Measurements from ENCODE around the gene MBL2. TPM values are rescaled to one million over a fixed set of nuclear protein-coding genes. Genes with fewer than 3 reads are reported as not detected.

Gene MBL2
- not detected in 2 replicates for total RNA-seq (2014; rRNA removed; shearing (Covaris generic))
- polyA plus RNA-seq (2014; cell fraction: nucleus; rRNA removed), result not detected in 2 replicates

DNA sequence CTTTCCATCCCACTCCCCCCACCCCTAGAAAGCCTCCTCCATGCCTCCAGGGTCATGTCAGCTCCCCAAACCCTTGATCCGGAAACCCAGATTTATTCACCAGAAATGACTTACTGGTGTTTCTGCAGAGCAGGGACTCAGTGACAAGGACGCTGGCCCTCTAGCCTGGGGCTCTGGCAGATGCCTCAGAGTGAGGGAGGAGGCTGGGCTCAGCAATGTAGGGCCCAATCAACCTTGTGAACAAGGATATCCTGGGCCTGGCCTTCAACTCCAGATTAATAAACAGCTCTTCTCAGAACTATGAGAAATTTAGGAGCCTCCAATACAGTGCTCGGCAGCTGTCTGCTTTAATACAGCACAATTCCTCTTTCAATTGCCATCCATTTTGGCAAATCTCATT lies at the start of gene MBL2:
Gene MBL2 (minus strand): TSS at position 162 of the 400 bp plus-strand sequence. CDS start 1,149 bp downstream, outside the sequence.
- DNase-seq (ENCODE audit: extremely low read depth, low read depth), result no peak

DNA sequence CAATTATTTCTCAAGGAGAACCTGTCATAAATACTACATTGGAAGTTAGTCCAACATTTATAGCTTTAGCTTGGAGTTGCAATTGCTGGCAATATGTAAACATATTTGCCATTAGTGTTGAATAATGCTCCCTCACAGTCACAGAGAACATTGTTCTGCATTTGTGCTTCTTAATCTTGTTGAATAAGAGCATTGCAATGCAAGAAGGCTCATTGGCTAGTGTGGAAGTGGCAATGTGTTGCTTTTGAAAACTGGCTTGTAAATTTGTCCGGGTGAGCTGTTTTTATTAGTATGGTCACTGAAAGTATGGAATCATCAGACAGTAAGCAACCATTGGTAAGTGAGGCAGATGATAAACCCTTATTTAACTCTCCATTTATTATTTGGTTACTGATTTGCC lies 47.7 kb upstream of the MBL2 start:
- DNase-seq (ENCODE audit: extremely low read depth, low read depth), result no peak

DNA sequence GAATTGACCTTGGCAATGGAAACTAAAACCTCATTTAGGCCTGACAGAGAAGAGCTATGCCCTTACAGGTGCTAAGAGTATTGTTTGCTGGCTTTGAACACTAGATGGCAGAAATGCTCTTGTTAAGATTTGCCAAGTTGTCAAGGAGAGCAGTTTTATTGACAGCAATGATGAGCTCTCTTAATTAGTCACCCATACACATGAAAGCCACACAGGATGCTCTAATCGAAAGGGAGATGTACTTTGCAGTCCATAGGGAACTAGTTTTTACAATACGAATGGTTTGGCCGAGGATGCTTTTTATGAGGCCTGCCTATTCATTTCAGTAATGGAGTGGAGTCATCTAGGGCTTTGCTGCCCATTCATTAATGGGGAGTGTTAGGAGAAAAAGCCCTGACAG lies 45.4 kb upstream of the MBL2 start:
- DNase-seq (ENCODE audit: extremely low read depth, low read depth), result peak; percentile 43

DNA sequence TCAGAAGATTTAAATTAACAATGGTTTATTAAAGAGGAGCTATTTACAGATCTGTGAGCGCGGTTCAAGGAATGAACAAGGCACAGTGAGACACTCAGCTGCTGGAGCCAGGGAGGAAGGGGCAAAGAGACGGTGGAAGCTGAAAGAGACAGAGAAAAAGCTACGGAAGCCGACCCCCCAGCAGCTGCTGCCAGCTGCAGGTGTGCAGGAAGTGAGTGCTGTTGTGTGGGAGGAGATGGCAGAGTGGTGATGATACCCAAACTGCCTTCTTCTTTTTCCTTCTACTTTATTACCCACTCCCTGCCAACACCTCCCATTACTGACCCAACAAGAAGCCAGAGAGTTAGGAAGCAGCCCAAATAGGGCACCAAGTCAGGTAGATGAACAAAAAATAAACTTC lies 41.9 kb upstream of the MBL2 start:
- DNase-seq (ENCODE audit: extremely low read depth, low read depth), result no peak

DNA sequence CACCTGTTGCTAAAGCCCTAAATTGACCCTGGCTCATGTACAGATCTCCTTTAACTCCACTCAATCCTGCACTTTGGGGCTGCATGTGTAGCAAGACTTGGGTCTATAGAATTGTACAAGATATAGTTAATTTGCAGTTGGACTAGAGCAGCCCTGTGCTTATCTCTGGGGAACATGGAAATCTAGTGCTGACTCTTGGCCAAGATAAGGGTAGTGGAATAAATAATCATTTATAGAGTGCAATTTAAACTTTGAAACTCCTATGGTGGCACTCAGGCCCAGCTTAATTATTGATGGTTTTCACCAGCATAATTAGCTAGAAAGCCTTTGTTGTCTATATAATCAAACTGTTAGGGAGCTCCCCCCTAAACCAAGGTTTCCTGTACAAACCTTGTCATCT lies 39.2 kb upstream of the MBL2 start:
- no peak for DNase-seq (ENCODE audit: extremely low read depth, low read depth)

DNA sequence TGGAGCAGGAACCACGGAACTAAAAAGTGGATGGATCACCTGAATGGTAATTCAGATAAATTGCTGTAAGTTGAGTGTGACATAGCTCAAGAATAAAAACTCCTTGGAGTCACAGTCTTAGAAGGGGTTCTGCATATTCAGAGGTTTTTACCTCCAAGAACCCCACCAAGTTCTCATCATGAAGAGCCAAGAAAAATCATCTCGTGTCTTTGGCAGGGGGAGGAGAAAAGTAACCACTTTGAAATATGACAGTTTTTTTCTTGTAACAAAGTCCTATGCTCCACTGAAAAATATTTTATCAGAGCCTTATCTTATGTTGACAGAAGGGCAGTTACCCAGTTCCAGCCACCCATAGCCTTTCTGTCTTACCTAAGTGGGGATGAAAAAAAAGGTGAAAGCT lies 38.2 kb upstream of the MBL2 start:
- no peak for DNase-seq (ENCODE audit: extremely low read depth, low read depth)

DNA sequence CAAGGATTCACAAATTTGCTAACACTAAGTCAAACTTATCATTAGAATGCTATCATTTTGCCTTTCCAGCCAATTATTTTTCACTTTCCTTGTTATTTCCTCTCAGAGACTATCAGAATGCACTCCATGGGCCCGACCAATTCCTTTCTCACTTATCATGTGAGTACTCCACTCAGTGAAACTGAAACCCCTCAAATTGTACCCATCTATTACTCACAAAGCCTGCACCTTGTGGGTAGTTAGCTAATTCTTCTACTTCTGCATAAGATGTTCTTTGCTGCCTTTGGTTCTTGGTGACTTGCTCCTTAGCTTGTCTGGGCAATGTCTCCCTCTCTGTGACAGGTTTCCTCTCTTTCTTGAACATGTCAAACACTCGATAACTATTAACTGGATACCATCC lies 35.2 kb upstream of the MBL2 start:
- no peak for DNase-seq (ENCODE audit: extremely low read depth, low read depth)

DNA sequence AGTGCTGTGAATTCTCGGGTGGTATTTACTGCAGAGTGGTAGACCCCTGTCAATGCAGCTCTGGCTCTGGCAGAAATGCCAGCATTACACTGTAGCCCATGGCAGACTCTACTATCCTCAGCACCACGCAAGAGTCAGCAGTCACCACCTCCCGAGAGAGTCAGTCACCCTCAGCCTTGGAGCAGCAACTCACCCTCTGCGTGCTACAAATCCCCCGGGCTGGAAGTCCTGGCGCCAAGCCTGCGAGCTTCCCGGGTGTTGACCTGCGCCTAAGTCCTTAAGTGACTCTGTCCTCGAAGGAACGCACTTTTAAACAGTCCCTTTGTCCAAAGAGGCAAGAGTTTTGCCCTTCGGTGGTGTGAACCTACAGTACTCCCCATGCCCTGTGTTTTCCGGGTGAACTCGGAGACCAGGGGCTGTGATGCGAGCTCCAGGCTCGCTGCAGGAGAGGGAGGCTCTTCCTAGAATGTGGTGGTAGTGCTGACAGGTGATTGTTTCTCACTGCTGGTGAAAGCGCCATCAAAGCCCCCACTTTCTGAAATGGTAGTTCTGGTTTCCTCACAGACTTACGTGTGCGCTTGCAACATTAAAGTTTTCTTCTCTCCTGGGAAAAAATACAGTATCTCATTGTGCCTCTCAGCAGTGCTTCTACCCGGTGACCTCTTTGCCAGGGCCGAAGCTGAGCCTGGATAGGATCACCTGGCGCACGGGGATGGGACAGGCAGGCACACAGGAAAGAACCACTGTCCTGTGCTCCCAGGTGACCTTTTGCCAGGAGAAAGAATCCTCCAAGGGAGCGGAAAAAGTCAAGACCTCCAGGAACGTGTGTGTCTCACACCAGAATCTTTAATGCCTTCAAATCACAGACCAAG lies 33.1 kb upstream of the MBL2 start:
- no peak for DNase-seq (ENCODE audit: extremely low read depth, low read depth)

DNA sequence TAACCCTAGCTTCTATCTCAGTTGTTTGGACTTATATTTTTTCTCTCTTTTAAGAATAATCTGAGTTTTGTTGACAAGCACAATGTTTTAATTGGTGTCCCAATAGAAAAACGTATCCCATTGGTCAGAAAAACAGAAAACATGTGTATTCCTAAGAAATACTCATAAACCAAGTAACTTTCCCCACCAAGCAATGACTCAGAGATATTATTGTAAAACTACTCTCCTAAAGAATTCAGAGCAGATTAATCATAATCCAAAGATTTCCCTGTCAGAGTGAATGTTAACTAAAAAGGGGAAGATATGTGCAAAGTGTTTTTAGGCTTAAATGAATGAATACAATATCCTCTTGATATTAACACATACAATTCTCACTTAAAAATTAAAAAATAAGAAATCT lies 29.4 kb upstream of the MBL2 start:
- DNase-seq (ENCODE audit: extremely low read depth, low read depth), result no peak

DNA sequence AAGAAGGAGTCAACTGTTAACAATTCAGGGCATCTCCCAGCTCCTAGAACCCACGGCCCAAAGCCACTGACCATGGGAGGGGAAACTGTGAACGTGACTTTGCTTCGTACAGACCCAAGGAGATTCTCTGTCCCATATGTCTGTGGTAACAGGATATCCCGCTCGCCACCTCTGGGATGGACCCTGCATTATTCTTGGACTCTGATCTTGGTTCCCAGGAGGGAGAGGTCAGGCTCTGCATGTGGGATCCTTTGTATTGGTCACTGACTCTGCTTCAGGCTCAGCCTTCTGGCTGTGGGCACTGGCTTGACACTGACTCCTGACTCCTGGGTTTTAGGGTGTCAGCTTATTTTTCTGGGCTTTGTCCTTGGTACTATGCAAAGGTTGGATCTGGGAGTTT lies 13.5 kb upstream of the MBL2 start:
- DNase-seq (ENCODE audit: extremely low read depth, low read depth), result no peak

DNA sequence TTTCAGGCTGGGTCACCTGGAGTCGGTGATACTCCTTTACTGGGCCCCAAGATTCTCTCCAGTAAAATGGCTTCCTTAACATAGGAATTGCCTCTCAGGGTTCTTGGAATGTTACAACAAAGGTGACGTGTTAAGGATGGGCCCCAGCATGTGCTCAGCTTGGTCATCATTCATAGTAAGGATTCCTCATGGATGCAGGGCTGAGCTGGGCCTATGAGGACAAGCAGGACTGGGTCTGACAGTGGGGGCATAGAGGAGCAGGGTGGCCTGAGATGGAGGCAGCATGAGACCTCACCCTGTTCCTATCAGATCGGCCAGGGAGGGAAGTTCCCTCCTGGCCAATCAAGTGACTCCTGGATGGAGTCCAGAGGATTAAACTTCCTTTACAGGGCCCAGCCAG lies 12.8 kb upstream of the MBL2 start:
- DNase-seq (ENCODE audit: extremely low read depth, low read depth), result no peak

DNA sequence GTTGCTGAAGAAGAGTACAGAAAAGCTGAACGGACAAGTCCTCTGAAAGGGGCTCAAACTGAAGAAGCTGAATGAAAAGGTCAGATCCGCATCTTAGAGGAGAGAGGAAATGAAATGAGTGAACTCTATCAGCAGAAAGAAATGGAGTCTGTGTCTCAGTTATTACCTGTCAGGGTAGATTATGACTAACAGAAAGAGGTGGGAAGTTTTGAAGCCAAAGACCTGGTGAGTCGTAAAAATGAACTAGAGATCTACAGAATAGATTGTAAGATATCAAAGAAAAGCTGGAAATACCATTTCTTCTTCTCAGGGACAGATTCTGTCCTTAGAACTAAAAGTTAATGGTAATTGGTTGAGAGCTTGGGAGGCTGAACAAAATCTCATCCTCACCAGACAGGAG lies 11.1 kb upstream of the MBL2 start:
- DNase-seq (ENCODE audit: extremely low read depth, low read depth), result no peak

DNA sequence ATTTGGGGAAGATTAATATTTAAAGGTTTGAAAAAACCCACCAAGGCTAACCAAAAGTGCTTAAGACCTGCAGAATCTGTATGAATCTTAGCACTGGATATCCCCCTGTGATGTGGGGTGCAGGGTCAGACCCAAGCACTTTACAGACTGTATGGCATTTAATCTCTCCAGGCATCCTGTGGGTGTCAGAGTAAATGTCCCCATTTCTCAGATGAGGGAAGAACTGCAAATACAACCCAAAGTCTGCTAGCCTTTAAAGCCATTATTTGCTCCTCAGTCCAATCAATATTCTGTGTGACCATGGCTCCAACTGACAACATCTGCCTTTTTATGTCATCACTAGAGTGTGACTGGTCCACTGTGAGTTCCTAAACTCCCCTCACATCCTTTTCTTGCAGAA lies 10.0 kb upstream of the MBL2 start:
- DNase-seq (ENCODE audit: extremely low read depth, low read depth), result no peak

DNA sequence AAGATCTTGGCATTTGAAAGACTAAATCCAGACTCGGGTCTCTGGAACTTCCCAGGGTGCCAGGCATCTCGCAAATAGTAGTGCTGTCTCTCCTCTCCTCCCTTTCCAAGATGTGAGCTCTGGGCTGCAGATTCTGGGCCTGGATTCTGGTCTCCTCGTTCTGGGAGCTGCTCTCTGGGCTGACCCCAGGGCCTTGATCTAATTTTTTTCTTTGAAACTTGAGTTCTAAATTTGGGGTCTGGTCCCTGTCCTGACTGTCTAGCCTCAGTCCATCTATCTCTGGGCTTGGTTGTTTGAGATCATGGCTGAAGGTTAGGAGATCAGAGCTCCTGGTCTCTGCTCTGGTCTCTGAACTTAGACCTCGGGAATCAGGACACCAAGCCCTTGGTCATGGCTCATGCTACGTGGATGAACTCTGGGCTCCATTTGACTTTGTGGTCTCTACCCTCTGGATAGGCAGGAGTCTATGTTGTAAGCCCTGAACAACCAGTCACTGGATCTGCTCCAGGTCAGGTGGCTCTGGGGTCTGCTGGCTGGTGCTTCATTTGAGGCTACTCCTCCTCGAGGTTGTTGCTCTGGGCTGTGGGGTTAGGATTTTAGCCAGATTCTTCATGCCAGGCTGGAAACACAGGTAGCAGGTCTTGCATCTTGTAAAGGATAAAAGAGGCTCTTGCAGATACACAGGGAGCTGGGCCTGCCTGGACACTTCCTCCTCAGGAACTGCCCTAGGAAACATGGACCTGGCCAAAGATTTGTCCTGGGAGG lies 8.0 kb upstream of the MBL2 start:
- no peak for DNase-seq (ENCODE audit: extremely low read depth, low read depth)

DNA sequence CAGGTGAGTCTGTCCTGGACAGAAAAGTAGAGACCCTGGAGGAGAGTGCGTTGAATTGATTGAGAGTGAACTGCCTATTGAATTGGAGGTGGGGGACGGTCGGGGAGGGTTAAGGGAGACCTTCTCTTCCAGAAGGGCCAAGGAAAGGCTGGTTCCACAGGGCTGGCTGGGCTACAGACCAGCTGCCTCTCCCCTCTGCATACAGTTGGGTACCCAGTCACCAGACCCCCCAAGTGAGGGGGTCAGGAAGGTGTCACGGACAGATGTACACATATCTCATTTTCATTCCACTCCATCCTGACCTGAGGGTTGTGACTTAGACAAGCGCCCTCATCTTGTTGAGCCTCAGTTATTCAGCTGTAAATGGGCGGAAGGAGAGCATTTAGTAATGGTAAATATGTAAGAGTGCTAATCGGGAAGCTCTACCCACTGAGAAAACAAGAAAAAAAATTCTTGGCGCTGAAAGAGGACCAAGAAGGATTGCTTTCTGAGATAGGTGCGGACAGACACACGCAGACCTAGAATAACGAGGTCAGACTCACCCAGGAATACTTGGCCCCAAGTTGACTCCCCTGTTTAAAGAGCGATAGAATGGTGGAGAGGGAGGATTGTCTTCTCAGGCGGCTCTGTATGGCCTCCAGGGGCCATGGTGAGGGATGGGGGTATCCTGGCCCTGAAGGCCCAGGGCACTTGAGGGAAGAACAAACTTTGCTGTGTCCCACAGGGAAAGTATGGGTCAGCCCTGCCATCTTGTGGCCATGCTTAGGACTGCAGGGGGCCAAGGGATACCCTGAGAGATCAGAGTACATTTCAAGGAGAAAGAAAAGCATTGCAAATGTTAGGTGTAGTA lies 7.2 kb upstream of the MBL2 start:
- DNase-seq (ENCODE audit: extremely low read depth, low read depth), result peak; percentile 56

DNA sequence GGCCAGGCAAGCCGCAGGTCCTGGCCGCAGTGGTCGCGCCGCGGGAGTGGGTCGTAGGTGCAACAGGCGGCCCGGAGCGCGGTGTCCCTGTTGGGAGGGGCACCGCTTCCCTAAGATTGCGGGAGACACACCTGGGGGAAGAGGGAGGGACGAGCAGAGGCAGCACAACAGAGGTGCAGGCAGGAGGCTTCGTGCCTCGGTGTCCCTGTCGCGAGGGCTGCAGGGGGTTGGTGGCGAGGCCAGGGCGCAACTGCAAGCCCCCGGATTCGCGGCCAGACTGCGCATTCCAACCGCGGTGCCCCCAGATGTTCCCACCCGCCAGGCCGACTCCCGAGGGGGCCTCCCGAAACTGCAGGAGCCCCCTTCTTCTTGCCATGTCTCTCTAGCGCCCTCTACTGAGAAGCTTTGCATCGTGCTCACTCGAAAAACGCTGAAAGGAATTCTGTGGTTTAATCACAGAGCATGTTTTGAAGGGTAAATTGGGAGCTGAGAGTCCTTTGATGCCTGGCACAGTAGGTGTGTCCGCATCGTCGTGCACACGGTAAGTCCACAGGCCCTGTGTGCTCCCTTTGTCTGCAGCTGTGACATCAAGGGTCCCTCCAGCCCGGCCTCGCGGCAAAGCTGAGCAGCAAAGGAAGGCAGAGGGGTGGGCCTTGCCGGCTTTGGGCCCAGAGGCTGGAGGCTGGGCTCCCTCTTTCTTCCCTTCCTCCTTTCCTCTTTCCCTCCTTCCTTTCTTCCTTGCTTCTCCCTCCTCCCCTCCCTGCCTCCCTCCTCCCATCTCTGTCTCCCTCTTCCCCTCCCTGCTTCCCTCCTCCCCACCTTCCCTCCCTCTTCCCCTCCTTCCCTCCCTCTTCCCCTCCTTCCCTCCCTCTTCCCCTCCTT lies 6.2 kb upstream of the MBL2 start:
- peak; percentile 26 for DNase-seq (ENCODE audit: extremely low read depth, low read depth)

DNA sequence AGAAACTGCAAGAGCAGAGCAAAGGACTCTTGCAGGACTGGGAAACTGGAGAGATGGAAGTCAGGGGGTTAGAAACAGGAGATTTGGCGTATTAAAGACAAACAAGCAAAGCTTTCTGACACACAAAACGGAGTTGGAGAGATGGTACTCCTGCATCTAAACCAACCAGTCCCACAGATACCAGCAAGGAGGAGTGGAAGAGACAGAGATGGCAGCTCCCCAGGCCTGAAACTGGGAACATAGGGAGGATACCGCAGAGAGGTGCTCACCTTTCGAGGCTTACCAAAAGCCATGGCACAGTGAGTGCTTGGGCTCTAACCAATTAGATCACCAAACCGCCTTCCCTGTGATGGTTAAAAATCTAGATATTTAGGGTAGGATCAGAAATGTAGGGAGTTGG lies 4.8 kb upstream of the MBL2 start:
- no peak for DNase-seq (ENCODE audit: extremely low read depth, low read depth)

DNA sequence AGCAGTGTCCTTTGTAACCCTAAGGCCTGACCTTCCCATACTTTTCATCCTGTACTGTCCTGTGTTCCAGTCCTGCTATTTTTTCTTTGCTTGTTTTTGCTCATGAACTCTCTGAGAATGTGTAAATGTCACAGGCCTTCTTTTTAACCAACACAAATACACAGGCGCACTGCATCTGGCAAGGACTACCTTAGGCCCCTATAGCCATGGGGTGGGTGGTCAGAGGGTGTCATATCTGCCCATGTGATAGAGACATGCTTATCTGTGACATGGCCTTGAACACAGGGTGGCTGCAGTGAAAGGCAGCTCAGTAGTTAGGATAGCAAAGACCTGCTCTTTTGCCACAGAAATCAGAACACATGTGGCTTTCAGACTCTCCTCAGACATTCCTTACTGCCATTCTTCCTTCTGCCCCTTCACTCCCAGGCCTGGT lies 3.9 kb upstream of the MBL2 start:
- no peak for DNase-seq (ENCODE audit: extremely low read depth, low read depth)

DNA sequence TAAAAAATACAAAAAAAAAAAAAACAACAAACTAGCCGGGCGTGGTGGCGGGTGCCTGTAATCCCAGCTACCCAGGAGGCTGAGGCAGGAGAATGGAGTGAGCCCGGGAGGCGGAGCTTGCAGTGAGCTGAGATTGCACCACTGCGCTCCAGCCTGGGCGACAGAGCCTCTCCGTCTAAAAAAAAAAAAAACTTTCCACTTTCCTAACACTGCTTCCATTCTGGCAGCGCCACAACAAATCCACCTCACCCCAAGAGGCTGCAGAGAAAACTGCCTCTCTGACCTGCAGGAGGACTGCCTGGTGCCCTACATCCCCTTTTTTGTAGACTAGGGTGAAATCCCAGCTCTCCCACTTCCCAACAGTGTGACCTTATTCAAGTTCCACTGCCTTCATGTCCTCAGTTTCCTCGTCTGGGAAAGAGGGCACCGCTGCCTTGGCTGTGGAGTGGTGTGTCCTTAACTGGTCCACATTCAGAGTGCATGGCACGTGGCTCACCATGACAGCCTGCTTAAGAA lies 2.6 kb upstream of the MBL2 start:
- no peak for DNase-seq (ENCODE audit: extremely low read depth, low read depth)

All from NCI-H460 (cell line).